DND-41 (cell line): ENCODE results near the gene PCARE.

Experiments
- ATAC-seq: fragments of 200-7000 bp; cut with Tn5 transposase; 3 replicates; pipeline ENCODE4 v1.9.1; 2021; ENCODE audit warnings: low read depth; ENCODE audit not compliant: insufficient read depth
- DNase-seq: peaks from one replicate; pipeline ENCODE4 v3.0.0-alpha.2; 2020
- H2AFZ ChIP-seq: 2 replicates; pipeline ENCODE4 v1.6.0; 2012; ENCODE audit warnings: low read depth, low read length
- H3K27ac ChIP-seq: 2 replicates; pipeline ENCODE4 v1.5.1; 2012; ENCODE audit warnings: low read length, inconsistent platforms
- H3K27me3 ChIP-seq: fragments of 200-600 bp; sonication (generic); 2 replicates; pipeline ENCODE4 v1.6.0; 2012; ENCODE audit warnings: low read length, mild to moderate bottlenecking, inconsistent platforms; ENCODE audit not compliant: insufficient read depth, poor library complexity
- H3K36me3 ChIP-seq: 2 replicates; pipeline ENCODE4 v1.5.1; 2012; ENCODE audit warnings: low read length, inconsistent platforms; ENCODE audit not compliant: insufficient read depth
- H3K4me1 ChIP-seq: 2 replicates; pipeline ENCODE4 v1.5.1; 2012; ENCODE audit warnings: mild to moderate bottlenecking, low read length; ENCODE audit not compliant: insufficient read depth
- H3K4me2 ChIP-seq: 2 replicates; pipeline ENCODE4 v1.6.0; 2012; ENCODE audit warnings: mild to moderate bottlenecking, moderate library complexity, low read length, inconsistent platforms; ENCODE audit not compliant: insufficient read depth
- H3K4me3 ChIP-seq, 2 experiments: fragments of 200-600 bp in 1 of 2; shearing (Covaris generic) in 1 of 2; 2 replicates each; pipeline ENCODE4 v1.5.1; 2012 to 2016; ENCODE audit warnings: inconsistent platforms in 2 of 2, low read length in 2 of 2, mild to moderate bottlenecking in 2 of 2, low read depth in 1 of 2, moderate library complexity in 1 of 2
- H3K79me2 ChIP-seq: 2 replicates; pipeline ENCODE4 v1.6.0; 2012; ENCODE audit warnings: low read length, inconsistent platforms; ENCODE audit not compliant: insufficient read depth
- H3K9ac ChIP-seq: 2 replicates; pipeline ENCODE4 v1.6.0; 2012; ENCODE audit warnings: low read depth, mild to moderate bottlenecking, inconsistent platforms, low read length, moderate library complexity
- H3K9me3 ChIP-seq: 2 replicates; pipeline ENCODE4 v1.5.1; 2012; ENCODE audit warnings: low read length, moderate library complexity, mild to moderate bottlenecking, inconsistent platforms; ENCODE audit not compliant: insufficient read depth, severe bottlenecking
- H4K20me1 ChIP-seq: 2 replicates; pipeline ENCODE4 v1.6.0; 2012; ENCODE audit warnings: low read length; ENCODE audit not compliant: insufficient read depth
- CTCF ChIP-seq: IDR thresholded peaks from 2 replicates; pipeline ENCODE4 v1.5.1; 2012; ENCODE audit warnings: borderline replicate concordance, low read length, moderate library complexity, mild to moderate bottlenecking; ENCODE audit not compliant: poor library complexity, severe bottlenecking; ENCODE audit errors: extremely low read depth
- EZH2 ChIP-seq: IDR thresholded peaks from 3 replicates; pipeline ENCODE4 v1.6.1; 2012; ENCODE audit warnings: borderline replicate concordance, low read depth, mild to moderate bottlenecking, moderate library complexity, low read length, inconsistent platforms; ENCODE audit not compliant: severe bottlenecking

Gene PCARE

GRCh38 chr2:29021886-29022285 is 52.4 kb downstream of the PCARE start:
- no peaks in the 10 kb centered on the region for H3K4me1 ChIP-seq
- H3K4me2 ChIP-seq, result no peak overlapping the region
- ATAC-seq (no peak), DNase-seq (no peak)
- no peak overlapping the region for H3K9ac ChIP-seq
- no peak overlapping the region for H2AFZ ChIP-seq
- H3K27ac ChIP-seq, result no peak overlapping the region
- no peak for TF ChIP-seq EZH2
- no peak for TF ChIP-seq CTCF
- H3K27me3 ChIP-seq, result peaks cover 2% of the 10 kb centered on the region
- H3K9me3 ChIP-seq, result no peaks in the 10 kb centered on the region
- 0 out of 2 replicates have a peak, but pooled peaks cover 2% of the 10 kb centered on the region for H4K20me1 ChIP-seq
- no peaks in the 10 kb centered on the region for H3K79me2 ChIP-seq
- no peak overlapping the region for H3K4me3 ChIP-seq
- no peaks in the 10 kb centered on the region for H3K36me3 ChIP-seq

GRCh38 chr2:29017716-29018435 is 56.4 kb downstream of the PCARE start:
- peaks cover 9% of the 10 kb centered on the region for H3K4me1 ChIP-seq
- H3K27ac ChIP-seq, result no peak overlapping the region
- 0 out of 2 replicates have a peak, but pooled peaks cover 2% of the 10 kb centered on the region for H4K20me1 ChIP-seq
- H3K79me2 ChIP-seq, result no peaks in the 10 kb centered on the region
- no peaks in the 10 kb centered on the region for H3K9me3 ChIP-seq
- ATAC-seq (no peak), DNase-seq (no peak)
- no peak overlapping the region for H3K9ac ChIP-seq
- no peak overlapping the region for H2AFZ ChIP-seq
- H3K4me2 ChIP-seq, result no peak overlapping the region
- peaks cover 2% of the 10 kb centered on the region for H3K27me3 ChIP-seq
- H3K36me3 ChIP-seq, result no peaks in the 10 kb centered on the region
- H3K4me3 ChIP-seq, result no peak overlapping the region
- no peak for TF ChIP-seq CTCF
- TF ChIP-seq EZH2, result no peak

- Histone ChIP-seq H3K4me1 (peaks cover 12% of the 10 kb centered on the region), H3K4me2 (no peak overlapping the region), H3K9ac (no peak overlapping the region), H3K79me2 (no peaks in the 10 kb centered on the region), H3K36me3 (no peaks in the 10 kb centered on the region), H3K27ac (no peak overlapping the region), H2AFZ (no peak overlapping the region), H4K20me1 (0 out of 2 replicates have a peak, but pooled peaks cover 2% of the 10 kb centered on the region), H3K27me3 (peaks cover 2% of the 10 kb centered on the region), H3K4me3 (no peak overlapping the region), H3K9me3 (no peaks in the 10 kb centered on the region)
- ATAC-seq (no peak), DNase-seq (no peak)
- no peak for TF ChIP-seq CTCF
- no peak for TF ChIP-seq EZH2
These were observed 57.8 kb downstream of the PCARE start for GRCh38 chr2:29016504-29016903.
